ENCODE measurements around the gene KDM3A.

DNA sequence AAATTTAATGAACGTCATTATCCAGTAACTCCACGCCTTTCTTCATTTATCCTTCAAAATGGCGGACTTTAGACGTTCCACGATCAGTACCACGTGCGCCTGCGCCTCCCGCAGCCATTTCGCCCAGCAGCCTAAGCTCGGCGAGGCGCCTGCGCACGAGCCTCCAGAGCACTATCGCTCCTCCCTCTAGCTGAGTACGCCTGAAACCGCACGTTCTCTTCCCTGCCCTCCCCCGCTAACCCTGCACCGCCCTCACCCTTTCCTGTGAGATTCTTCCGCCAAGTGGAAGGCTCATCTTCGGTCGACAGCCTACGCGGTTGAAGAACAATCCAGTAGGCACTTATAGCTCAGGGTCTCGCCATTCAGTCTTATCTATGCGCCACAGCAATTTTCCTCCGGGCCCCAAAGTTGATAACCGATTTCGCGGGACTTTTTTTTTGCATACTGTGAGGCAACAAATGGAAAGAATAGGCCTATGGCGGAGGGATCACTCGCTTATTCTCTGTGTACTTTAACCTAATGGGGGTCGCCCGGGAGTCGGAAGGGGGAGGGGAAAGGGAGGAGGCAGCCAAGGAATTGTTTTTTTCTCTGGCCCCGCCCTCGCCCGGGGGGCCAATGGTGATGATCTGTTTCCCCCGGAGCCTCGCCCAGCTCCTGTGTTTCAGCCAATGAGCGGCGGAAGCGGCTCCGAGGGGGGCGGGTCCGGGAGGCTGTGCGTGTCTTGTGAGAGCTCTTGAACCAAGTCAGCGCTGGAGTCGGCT lies at the start of gene KDM3A:
- TF ChIP-seq, protein P1, sequence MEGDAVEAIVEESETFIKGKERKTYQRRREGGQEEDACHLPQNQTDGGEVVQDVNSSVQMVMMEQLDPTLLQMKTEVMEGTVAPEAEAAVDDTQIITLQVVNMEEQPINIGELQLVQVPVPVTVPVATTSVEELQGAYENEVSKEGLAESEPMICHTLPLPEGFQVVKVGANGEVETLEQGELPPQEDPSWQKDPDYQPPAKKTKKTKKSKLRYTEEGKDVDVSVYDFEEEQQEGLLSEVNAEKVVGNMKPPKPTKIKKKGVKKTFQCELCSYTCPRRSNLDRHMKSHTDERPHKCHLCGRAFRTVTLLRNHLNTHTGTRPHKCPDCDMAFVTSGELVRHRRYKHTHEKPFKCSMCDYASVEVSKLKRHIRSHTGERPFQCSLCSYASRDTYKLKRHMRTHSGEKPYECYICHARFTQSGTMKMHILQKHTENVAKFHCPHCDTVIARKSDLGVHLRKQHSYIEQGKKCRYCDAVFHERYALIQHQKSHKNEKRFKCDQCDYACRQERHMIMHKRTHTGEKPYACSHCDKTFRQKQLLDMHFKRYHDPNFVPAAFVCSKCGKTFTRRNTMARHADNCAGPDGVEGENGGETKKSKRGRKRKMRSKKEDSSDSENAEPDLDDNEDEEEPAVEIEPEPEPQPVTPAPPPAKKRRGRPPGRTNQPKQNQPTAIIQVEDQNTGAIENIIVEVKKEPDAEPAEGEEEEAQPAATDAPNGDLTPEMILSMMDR (conservative IDR thresholded peaks at IDR 0.05), result no peak
- no peak for TF ChIP-seq EZH2 (IDR thresholded peaks at IDR 0.05; ENCODE audit: low read depth)

Data from PC-9 (cell line).